GM19463 (cell line): ENCODE results near the gene NR2E3.

Experiments used
- ATAC-seq: cut with Tn5 transposase; IDR thresholded peaks from one replicate; pipeline ENCODE4 v1.9.1; 2021; ENCODE audit warnings: mild to moderate bottlenecking, moderate library complexity; ENCODE audit not compliant: unreplicated experiment

The NR2E3 gene

GRCh38 chr15:71790081-71790480 is 20.3 kb upstream of the NR2E3 start:
- ATAC-seq: no peak

DNA sequence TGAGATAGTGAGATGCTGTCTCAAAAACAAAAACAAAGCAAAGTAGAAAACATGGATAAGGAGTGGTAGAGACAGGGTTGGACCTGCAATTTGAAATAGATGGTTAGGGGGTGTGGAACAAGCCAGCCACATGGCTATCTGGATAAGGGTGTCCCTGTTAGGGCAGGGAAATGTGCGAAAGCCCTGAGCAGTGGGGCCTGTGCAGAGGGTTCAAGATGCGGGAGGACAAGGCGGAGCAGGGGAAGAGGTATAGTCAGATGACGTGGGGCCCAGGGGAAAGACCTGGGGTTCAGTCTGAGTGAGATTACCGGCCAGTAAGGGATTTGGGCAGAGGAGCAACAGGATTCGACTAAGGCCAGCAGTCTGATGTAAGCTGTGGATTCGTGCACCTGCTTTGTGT is 18.4 kb upstream of the NR2E3 start:
- ATAC-seq: no peak

GRCh38 chr15:71792521-71792920 is 17.8 kb upstream of the NR2E3 start:
- no peak for ATAC-seq

GRCh38 chr15:71798641-71799040 is 11.7 kb upstream of the NR2E3 start:
- ATAC-seq: no peak

GRCh38 chr15:71800190-71800589 is 10.2 kb upstream of the NR2E3 start:
- ATAC-seq: no peak

GRCh38 chr15:71800835-71801745 is 9.3 kb upstream of the NR2E3 start:
- no peak for ATAC-seq

- no peak for ATAC-seq
These were observed 8.3 kb upstream of the NR2E3 start for GRCh38 chr15:71801935-71802655.

GRCh38 chr15:71802770-71803169 is 7.6 kb upstream of the NR2E3 start:
- no peak for ATAC-seq

GRCh38 chr15:71804226-71804625 is 6.1 kb upstream of the NR2E3 start:
- no peak for ATAC-seq

GRCh38 chr15:71804695-71805470 is 5.5 kb upstream of the NR2E3 start:
- no peak for ATAC-seq

- no peak for ATAC-seq
These were observed 3.9 kb upstream of the NR2E3 start for GRCh38 chr15:71806452-71806931.

GRCh38 chr15:71807125-71807629 is 3.2 kb upstream of the NR2E3 start:
- no peak for ATAC-seq

DNA sequence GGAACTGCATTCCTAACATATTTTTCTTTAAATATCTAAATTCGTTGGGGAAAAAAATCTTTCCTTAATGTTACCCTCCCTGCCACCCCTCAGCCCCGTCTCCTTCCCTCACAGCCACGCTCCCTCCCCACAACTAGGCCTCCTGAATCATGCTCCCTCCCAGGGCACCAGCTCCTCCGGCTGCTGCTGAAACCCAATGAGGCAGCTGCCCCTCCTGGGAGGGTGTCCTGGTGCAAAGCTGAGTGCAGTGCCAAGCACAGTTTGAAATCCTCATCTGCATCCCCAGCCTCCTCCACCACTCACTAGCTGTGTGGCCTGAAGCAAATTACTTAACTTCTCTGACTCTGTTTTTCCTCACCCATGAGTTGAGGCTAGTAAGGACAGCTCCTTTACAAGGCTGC is 2.7 kb upstream of the NR2E3 start:
- ATAC-seq: no peak

DNA sequence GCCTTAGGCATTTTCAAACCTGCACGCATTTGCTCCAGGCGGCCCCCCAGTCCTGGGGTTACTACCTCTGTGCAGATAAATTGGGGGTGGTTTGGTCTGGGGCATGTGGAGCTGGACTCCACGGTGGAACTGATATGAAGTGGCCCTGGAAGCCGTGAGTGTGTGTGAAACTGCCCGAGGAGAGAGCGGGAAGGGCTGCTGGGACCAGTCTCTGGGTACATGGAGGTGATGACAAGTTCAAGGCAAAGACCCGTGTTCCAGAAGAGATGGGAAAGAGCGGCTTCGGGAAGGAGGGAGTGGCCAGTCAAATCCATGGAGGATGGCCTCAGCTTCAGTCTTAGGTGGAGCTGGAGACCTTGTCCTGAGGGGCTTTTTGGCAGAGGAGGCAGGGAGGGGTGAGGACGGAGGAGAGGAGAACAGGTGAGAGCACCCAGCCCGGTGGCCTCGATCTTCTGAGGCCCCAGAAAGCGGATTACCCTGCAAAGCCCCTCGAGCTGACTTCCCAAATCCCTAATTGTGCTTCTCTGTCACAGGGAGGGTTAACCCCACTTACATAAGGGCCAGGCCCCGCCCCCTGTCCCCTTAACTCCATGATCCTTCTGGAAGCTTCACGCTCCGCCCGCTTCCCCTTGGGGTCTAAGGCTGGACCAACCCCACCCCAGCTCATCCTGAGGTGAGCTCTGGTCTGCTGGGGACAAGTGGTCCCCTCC is 1.9 kb upstream of the NR2E3 start:
- ATAC-seq: no peak

GRCh38 chr15:71809346-71809745 is 1.0 kb upstream of the NR2E3 start:
- no peak for ATAC-seq

- ATAC-seq: no peak
These were observed 832 bp downstream of the NR2E3 start for GRCh38 chr15:71811036-71811736.

DNA sequence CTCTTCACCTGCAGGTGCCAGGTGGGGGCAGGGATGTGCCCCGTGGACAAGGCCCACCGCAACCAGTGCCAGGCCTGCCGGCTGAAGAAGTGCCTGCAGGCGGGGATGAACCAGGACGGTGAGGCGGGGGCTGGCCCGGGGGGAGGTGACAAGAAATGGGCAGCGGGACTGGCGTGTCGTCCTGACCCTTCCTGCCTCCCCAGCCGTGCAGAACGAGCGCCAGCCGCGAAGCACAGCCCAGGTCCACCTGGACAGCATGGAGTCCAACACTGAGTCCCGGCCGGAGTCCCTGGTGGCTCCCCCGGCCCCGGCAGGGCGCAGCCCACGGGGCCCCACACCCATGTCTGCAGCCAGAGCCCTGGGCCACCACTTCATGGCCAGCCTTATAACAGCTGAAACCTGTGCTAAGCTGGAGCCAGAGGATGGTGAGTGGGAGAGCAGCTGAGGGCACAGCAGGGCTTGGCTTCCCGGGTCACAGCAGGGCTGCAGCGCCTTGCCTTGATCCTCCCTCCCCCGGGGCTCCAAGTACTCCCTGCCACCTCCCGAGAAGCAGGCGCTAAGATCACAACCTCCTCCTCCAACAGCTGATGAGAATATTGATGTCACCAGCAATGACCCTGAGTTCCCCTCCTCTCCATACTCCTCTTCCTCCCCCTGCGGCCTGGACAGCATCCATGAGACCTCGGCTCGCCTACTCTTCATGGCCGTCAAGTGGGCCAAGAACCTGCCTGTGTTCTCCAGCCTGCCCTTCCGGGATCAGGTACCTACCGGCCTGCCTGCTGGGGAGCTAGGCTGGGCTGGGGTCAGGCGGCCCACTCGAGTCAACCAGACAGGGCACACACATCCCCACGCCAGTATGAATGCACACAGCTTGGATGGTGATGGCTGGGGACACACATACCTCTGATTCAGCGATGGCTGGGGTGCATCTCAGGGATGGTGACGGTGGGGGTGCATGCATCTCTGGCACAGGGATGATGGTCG is 1.7 kb downstream of the NR2E3 start:
- ATAC-seq: no peak

DNA sequence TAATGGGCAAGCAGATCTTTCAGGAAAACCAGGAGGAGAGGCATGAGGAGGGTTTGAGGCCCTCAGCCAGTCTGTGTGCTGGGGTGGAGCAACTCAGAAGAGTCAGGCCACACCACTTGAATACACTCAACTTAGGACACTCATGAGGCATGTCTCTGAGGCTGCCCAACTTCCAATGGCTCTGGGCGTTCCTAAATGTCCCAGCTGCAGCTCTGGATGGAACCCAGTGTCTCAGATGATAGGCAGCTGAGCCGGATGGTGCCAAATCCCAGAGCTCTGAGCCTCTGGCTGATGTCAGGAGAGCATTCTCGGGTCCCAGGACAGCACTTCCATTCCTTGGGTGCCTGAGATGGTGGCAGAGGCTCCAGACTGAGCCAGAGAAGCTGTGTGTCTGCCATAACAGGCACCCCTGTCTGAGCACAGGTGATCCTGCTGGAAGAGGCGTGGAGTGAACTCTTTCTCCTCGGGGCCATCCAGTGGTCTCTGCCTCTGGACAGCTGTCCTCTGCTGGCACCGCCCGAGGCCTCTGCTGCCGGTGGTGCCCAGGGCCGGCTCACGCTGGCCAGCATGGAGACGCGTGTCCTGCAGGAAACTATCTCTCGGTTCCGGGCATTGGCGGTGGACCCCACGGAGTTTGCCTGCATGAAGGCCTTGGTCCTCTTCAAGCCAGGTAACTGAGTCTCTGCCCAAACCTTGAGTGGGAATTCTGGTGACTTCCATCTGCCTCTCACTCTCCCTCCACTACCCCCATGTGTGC is 2.8 kb downstream of the NR2E3 start:
- no peak for ATAC-seq
